Natural killer cell (primary cell): ENCODE results near the gene SAXO1. TPM values are rescaled to one million over a fixed set of nuclear protein-coding genes. Genes with fewer than 3 reads are reported as not detected.

Source experiments
- ATAC-seq, 3 donors: fragments of 150-1000 bp in 2 of 3; fragments of 200-7000 bp in 1 of 3; cut with Tn5 transposase; 1 replicate in 1 of 3; 2 replicates in 2 of 3; pipeline ENCODE4 v1.10.0; 2021; ENCODE audit warnings: mild to moderate bottlenecking in 2 of 3, moderate library complexity in 2 of 3
- DNase-seq, 2 donors: peaks; one replicate each; pipeline versions ENCODE4 v3.0.0 to v3.0.0-alpha.2; 2013 to 2021; ENCODE audit warnings: mixed read lengths in 1 of 2
- H3K27ac ChIP-seq: one replicate; pipeline ENCODE4 v1.5.1; 2013; ENCODE audit warnings: mild to moderate bottlenecking, low read length
- H3K27me3 ChIP-seq: one replicate; pipeline ENCODE4 v1.6.1; 2013; ENCODE audit warnings: low read length; ENCODE audit not compliant: control insufficient read depth, insufficient read depth
- H3K36me3 ChIP-seq: one replicate; pipeline ENCODE4 v1.6.1; 2013; ENCODE audit warnings: low read length; ENCODE audit not compliant: control insufficient read depth, insufficient read depth
- H3K4me1 ChIP-seq: one replicate; pipeline ENCODE4 v1.6.1; 2013; ENCODE audit warnings: low read length; ENCODE audit not compliant: control insufficient read depth, insufficient read depth
- H3K4me3 ChIP-seq: one replicate; pipeline ENCODE4 v1.5.1; 2013; ENCODE audit warnings: low read length
- H3K9me3 ChIP-seq: one replicate; pipeline ENCODE4 v1.6.1; 2013; ENCODE audit warnings: low read length; ENCODE audit not compliant: control insufficient read depth, insufficient read depth
- H3K27ac Mint-ChIP-seq, 2 donors: one replicate each; pipeline ENCODE4 v1.8.0; 2022; ENCODE audit warnings: mild to moderate bottlenecking in 2 of 2, mixed read lengths in 2 of 2, moderate library complexity in 1 of 2
- H3K27me3 Mint-ChIP-seq, 2 donors: one replicate each; pipeline ENCODE4 v1.8.0; 2022; ENCODE audit warnings: low read depth in 2 of 2, mixed read lengths in 2 of 2
- H3K36me3 Mint-ChIP-seq: one replicate; pipeline ENCODE4 v1.8.0; 2022; ENCODE audit warnings: mixed read lengths
- H3K4me1 Mint-ChIP-seq, 2 donors: one replicate each; pipeline ENCODE4 v1.8.0; 2022; ENCODE audit warnings: mixed read lengths in 2 of 2
- H3K4me3 Mint-ChIP-seq: one replicate; pipeline ENCODE4 v1.8.0; 2022; ENCODE audit warnings: mild to moderate bottlenecking, moderate library complexity, mixed read lengths
- H3K9me3 Mint-ChIP-seq, 2 donors: one replicate each; pipeline ENCODE4 v1.8.0; 2022; ENCODE audit warnings: mixed read lengths in 2 of 2
- CTCF ChIP-seq: fragments of 200-600 bp; IDR thresholded peaks from one replicate; pipeline ENCODE4 v1.8.0; 2022; ENCODE audit warnings: antibody characterized with exemption
- WGBS: methylation state at CpG from one replicate; pipeline ENCODE4 v1.1.7; 2013; ENCODE audit warnings: missing lambda C conversion rate; ENCODE audit not compliant: insufficient coverage; 5-methylcytosine and 5-hydroxymethylcytosine counted together
- intact Hi-C: fragments of 100-400 bp; cut with micrococcal nuclease; formaldehyde crosslinking; loops from one replicate; pipeline ENCODE4 v1.14.2; 2022
- total RNA-seq, 4 donors: library from RNA; stranded (reverse); fragments of 120-200 nt in 1 of 4; gene quantifications; one replicate each; pipeline versions ENCODE4 v1.2.3 to v1.2.4, GENCODE V29; 2013 to 2022

Gene SAXO1
- total RNA-seq, 3 donors from 2014 or later (not counting 1 experiment from before 2014, with no cell fraction given) = 0.21 to 0.28 TPM; not detected in 1

- H3K36me3 ChIP-seq = no peaks in the 10 kb centered on the region
- H3K27me3 ChIP-seq = no peaks in the 10 kb centered on the region
- Mint-ChIP-seq H3K36me3 (no peaks in the 10 kb centered on the region), H3K9me3 (peaks cover 0 to 2% of the 10 kb centered on the region in 2 donors), H3K27ac (no peak overlapping the region), H3K4me1 (no peaks in the 10 kb centered on the region), H3K4me3 (no peak overlapping the region), H3K27me3 (peaks cover 0 to 3% of the 10 kb centered on the region in 2 donors)
- intact Hi-C loops = no loop called here
- DNase-seq = no peak
- no peaks in the 10 kb centered on the region for H3K4me1 ChIP-seq
- ATAC-seq = no peak
- no peak overlapping the region for H3K27ac ChIP-seq
- no peaks in the 10 kb centered on the region for H3K9me3 ChIP-seq
- 93% methylated on average over 1 of the region's 1 CpG for WGBS
- TF ChIP-seq CTCF = no peak
- no peak overlapping the region for H3K4me3 ChIP-seq
Observed at GRCh38 chr9:18888290-18888689, 144.7 kb downstream of the SAXO1 start.

GRCh38 chr9:18887546-18887945 lies 145.5 kb downstream of the SAXO1 start:
- no peak overlapping the region for H3K27ac Mint-ChIP-seq
- Histone ChIP-seq H3K27ac (no peak overlapping the region), H3K36me3 (no peaks in the 10 kb centered on the region), H3K4me1 (no peaks in the 10 kb centered on the region), H3K4me3 (no peak overlapping the region), H3K27me3 (no peaks in the 10 kb centered on the region), H3K9me3 (no peaks in the 10 kb centered on the region)
- no peaks in the 10 kb centered on the region for H3K36me3 Mint-ChIP-seq
- ATAC-seq (no peak), DNase-seq (no peak)
- no peaks in the 10 kb centered on the region for H3K4me1 Mint-ChIP-seq
- no peak for TF ChIP-seq CTCF
- peaks cover 0 to 2% of the 10 kb centered on the region in 2 donors for H3K9me3 Mint-ChIP-seq
- WGBS = 97% methylated on average over 1 of the region's 1 CpG
- intact Hi-C loops = no loop called here
- peaks cover 0 to 3% of the 10 kb centered on the region in 2 donors for H3K27me3 Mint-ChIP-seq
- no peak overlapping the region for H3K4me3 Mint-ChIP-seq

GRCh38 chr9:18881758-18882157 lies 151.3 kb downstream of the SAXO1 start:
- 85% methylated on average over 2 of the region's 2 CpGs for WGBS
- ATAC-seq (no peak), DNase-seq (no peak)
- no peaks in the 10 kb centered on the region for H3K9me3 ChIP-seq
- Mint-ChIP-seq H3K9me3 (peaks cover 0 to 2% of the 10 kb centered on the region in 2 donors), H3K4me3 (no peak overlapping the region), H3K36me3 (no peaks in the 10 kb centered on the region), H3K27me3 (peaks cover 7 to 12% of the 10 kb centered on the region in 2 donors), H3K4me1 (no peaks in the 10 kb centered on the region), H3K27ac (no peak overlapping the region)
- no peak overlapping the region for H3K27ac ChIP-seq
- intact Hi-C loops = no loop called here
- no peaks in the 10 kb centered on the region for H3K27me3 ChIP-seq
- H3K4me1 ChIP-seq = no peaks in the 10 kb centered on the region
- TF ChIP-seq CTCF = no peak
- H3K4me3 ChIP-seq = no peak overlapping the region
- no peaks in the 10 kb centered on the region for H3K36me3 ChIP-seq

- ATAC-seq (no peak), DNase-seq (no peak)
- no peak for TF ChIP-seq CTCF
- H3K27me3 Mint-ChIP-seq = peaks cover 7 to 14% of the 10 kb centered on the region in 2 donors
- 85% methylated on average over 3 of the region's 3 CpGs for WGBS
- H3K36me3 Mint-ChIP-seq = no peaks in the 10 kb centered on the region
- Histone ChIP-seq H3K27ac (no peak overlapping the region), H3K4me3 (no peak overlapping the region), H3K27me3 (no peaks in the 10 kb centered on the region), H3K36me3 (no peaks in the 10 kb centered on the region), H3K9me3 (no peaks in the 10 kb centered on the region), H3K4me1 (no peaks in the 10 kb centered on the region)
- H3K4me3 Mint-ChIP-seq = no peak overlapping the region
- intact Hi-C loops = no loop called here
- H3K4me1 Mint-ChIP-seq = no peaks in the 10 kb centered on the region
- peaks cover 2 to 6% of the 10 kb centered on the region in 2 donors for H3K9me3 Mint-ChIP-seq
- H3K27ac Mint-ChIP-seq = no peak overlapping the region
Observed at GRCh38 chr9:18877984-18878383, 155.0 kb downstream of the SAXO1 start.
